KG1 (cell line): Measurements from ENCODE around the gene SIK3.
"Not testable (repeated sequence)": the region's sequence is repeated elsewhere in the genome, so short reads cannot be mapped to it uniquely, and the experiment has no call there.

Experiments used
- DNase-seq: peaks from one replicate; lab custom pipeline; 2025; lab: John Stamatoyannopoulos, UW

Gene SIK3

GRCh38 chr11:116838321-116839084 is 259.7 kb downstream of the SIK3 start:
- no peak for DNase-seq

DNA sequence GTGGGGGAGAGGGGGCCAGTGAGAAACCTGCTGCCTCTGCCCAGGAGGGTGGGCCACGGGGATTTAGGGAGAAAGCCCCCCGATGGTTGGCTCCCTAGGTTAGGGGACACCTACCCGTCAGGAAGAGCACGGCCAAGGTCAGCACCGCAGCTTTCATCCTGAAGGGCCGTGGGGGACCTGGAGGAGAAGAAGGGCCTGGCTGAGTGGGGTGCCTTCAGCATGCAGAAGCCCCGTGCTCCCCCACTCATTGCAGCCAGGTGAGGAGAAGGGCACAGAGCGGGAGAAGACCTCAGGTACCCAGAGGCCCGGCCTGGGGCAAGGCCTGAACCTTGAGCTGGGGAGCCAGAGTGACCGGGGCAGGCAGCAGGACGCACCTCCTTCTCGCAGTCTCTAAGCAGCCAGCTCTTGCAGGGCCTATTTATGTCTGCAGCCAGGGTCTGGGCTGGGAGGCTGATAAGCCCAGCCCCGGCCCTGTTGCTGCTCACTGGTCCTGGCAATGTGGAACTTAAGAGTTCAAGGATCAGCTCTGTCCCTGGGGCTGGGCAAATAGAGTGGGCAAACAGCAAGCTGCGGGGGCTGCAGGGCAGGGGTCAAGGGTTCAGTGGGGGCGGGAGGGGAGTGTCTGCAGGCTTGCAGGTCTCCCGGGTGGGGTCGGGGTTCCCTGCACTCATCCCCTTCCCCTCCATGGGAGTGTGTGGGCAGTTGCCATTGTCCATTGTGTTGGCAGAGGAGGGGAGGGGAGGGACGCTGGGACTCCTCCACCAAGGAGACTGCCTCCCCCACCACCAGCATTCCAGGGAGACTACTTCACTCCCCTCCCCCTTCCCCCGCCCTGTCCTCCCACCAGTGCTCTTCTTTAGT is 260.8 kb downstream of the SIK3 start, which contains the start of gene APOA1:
APOA1 (minus strand) TSS at position 392 of the 861 bp plus-strand sequence; CDS start at position 157, 235 bp downstream.
- DNase-seq = no peak

DNA sequence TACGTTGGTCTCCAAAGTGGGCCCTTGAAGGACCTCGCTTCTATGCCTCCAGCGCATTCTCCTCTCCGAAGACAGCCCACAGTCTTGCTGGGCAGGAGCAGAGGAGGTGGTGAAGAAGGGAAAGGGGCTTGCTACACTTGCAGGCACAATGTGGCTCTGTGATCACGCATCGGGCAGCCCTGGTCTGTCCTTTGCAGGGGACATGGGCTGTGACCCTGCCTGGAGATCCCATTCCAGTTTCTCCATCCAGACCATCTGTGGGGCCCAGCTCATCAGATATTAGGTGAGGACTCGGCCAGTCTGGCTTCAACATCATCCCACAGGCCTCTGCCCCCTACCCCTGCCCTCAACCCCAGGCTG is 261.6 kb downstream of the SIK3 start:
- no peak for DNase-seq

DNA sequence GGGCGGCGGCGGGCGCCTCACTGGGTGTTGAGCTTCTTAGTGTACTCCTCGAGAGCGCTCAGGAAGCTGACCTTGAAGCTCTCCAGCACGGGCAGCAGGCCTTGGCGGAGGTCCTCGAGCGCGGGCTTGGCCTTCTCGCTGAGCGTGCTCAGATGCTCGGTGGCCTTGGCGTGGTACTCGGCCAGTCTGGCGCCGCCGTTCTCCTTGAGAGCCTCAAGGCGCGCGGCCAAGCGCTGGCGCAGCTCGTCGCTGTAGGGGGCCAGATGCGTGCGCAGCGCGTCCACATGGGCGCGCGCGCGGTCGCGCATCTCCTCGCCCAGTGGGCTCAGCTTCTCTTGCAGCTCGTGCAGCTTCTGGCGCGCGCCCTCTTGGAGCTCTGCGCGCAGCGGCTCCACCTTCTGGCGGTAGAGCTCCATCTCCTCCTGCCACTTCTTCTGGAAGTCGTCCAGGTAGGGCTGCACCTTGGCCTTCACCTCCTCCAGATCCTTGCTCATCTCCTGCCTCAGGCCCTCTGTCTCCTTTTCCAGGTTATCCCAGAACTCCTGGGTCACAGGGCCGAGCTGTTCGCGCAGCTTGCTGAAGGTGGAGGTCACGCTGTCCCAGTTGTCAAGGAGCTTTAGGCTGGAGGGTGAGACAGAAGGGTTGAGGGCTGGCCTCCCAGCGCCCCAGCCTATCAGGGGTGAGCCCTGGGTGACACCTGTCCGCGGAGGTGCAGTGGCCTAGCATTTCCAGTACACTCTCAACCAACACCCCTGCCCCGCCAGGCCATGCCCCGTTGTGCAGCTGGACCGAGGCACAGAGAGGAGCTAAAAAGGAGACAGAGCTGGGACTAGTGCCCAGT is 262.2 kb downstream of the SIK3 start:
- peak; percentile 80 for DNase-seq

GRCh38 chr11:116835042-116835772 is 263.0 kb downstream of the SIK3 start:
- peak; percentile 76 for DNase-seq

DNA sequence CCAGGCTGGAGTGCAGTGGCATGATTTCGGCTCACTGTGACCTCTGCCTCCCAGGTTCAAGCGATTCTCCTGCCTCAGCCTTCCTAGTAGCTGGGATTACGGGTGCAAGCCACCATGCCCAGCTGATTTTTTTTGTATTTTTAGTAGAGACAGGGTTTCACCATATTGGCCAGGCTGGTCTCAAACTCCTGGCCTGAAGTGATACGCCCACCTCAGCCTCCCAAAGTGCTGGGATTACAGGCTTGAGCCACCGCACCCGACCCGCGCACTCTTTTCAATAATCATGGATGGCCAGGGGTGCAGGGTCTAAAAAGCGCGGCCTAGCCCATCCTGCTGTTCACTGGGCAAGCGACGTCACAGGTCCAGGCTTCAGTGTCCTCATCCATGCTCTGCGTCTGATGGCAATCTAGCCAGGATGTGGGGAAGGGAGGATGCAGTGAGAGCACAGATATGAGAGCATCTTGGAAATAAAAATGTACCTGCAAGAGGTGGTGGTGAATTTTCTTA is 263.6 kb downstream of the SIK3 start:
- DNase-seq = not testable (repeated sequence)

DNA sequence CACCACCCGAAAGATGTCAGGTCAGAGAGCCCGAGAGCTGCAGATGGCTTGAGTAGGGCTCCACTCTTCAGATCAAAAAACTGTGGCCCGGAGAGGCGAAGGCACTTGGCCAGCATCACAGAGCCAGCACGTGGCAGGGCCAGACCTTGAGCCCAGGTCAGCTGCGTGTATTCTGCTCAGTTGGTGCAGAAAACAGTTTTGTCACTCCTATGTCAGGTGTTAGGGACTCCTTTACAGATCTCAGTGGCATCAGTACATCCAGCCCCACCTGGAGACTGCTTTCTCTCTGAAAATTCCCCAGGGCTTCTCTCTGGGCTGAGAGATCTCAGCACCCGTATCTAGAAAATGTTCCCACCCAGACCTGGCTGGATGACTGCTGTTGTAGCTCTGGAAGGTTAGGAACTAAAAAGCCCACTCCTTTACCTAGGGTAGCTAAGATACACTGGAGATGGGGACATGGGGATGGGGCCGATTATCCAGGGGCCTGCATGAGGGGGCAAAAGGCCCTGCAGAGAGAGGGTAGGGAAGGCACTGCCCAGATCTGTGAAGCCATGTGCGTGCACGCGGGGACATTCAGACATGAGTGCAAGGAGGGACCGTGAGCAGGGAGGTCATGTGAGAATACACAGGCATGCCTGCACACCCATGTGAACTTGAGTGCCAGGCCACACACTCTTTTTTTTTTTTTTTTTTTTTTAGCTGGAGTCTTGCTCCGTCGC is 264.3 kb downstream of the SIK3 start:
- DNase-seq = no peak

DNA sequence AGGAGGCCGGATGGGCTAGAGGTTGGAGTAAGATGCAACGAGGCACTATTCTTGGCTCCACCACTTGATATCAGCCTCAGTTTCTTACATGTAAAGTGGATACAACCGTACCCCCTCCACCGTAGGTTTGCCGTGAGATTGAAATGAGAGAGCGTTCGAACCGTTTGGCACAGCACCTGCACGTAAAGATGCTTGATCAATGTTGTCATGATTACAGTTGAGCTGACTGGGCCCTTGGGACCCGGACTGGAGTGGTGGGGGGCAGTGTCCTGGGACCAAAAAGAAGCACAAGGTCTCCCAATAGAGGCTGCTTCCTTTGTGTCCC is 264.8 kb downstream of the SIK3 start:
- DNase-seq = no peak

DNA sequence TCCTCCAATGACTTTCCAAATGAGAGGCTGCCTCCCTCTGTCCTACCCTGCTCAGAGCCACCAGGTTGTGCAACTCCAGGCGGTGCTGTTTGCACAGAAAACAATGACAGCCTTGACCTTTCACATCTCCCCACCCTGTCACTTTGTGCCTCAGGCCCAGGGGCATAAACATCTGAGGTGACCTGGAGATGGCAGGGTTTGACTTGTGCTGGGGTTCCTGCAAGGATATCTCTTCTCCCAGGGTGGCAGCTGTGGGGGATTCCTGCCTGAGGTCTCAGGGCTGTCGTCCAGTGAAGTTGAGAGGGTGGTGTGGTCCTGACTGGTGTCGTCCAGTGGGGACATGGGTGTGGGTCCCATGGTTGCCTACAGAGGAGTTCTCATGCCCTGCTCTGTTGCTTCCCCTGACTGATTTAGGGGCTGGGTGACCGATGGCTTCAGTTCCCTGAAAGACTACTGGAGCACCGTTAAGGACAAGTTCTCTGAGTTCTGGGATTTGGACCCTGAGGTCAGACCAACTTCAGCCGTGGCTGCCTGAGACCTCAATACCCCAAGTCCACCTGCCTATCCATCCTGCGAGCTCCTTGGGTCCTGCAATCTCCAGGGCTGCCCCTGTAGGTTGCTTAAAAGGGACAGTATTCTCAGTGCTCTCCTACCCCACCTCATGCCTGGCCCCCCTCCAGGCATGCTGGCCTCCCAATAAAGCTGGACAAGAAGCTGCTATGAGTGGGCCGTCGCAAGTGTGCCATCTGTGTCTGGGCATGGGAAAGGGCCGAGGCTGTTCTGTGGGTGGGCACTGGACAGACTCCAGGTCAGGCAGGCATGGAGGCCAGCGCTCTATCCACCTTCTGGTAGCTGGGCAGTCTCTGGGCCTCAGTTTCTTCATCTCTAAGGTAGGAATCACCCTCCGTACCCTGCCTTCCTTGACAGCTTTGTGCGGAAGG is 265.6 kb downstream of the SIK3 start:
- DNase-seq = no peak

GRCh38 chr11:116831790-116832349 is 266.4 kb downstream of the SIK3 start:
- no peak for DNase-seq

GRCh38 chr11:116830184-116830912 is 267.9 kb downstream of the SIK3 start:
- no peak for DNase-seq

- DNase-seq = no peak
These were observed 268.6 kb downstream of the SIK3 start, which contains the start of gene APOC3 for GRCh38 chr11:116829525-116830183. Gene APOC3 (plus strand): TSS chr11:116829907. CDS start chr11:116830583, 676 bp downstream.

GRCh38 chr11:116828632-116829524 is 269.4 kb downstream of the SIK3 start:
- no peak for DNase-seq

GRCh38 chr11:116827461-116827860 is 270.8 kb downstream of the SIK3 start:
- DNase-seq = no peak

DNA sequence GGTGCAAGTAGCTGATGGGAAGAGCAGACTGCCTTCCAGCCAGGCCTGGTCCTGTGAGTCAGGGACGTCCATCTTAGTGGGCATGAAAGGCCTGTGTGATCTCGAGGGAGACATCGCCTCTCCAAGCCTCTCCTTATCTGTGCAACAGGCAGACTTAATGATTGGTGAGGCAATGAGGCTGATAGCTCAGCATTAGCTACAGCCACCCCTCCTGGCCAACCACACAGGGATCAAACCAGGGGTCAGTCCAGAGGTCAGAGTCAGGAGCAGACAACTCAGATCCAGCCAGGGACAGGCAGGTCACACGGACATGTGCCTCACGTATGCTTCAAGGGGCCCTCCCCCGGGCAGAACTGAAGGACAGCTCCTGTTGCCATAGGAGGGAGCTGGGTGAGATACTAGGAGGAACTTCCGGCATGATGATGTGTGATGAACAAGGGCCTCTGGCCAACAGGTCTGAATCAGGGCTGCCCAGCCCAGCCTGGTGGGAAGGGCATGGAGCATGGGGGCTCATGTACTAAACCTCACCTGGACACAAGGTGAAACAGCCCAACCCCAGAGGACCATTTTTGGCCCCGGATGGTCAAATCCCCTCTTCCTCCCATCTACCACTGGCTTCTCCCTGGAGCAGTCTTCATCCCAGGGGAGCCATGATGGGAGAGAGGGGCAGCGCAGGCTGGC is 271.3 kb downstream of the SIK3 start:
- DNase-seq = no peak
